GM23338 (cell line): ENCODE results near the gene ZNF660. TPM values are rescaled to one million over a fixed set of nuclear protein-coding genes. Genes with fewer than 3 reads are reported as not detected.

Source experiments
- ATAC-seq: fragments of 200-7000 bp; cut with Tn5 transposase; 3 replicates; pipeline ENCODE4 v1.9.1; 2020
- DNase-seq: peaks from one replicate; pipeline ENCODE4 v3.0.0-alpha.2; 2015; ENCODE audit warnings: low spot score
- H2AFZ ChIP-seq: fragments of 200-600 bp; sonication (generic); 2 replicates; pipeline ENCODE4 v1.8.0; 2016; ENCODE audit warnings: antibody characterized with exemption, mild to moderate bottlenecking, moderate library complexity
- H3F3A ChIP-seq: fragments of 200-600 bp; sonication (generic); replicated peaks from 2 replicates; pipeline ENCODE4 v1.8.0; 2017; ENCODE audit warnings: antibody characterized with exemption, mixed run types, low read depth
- H3K27ac ChIP-seq: fragments of 200-600 bp; sonication (generic); 2 replicates; pipeline ENCODE4 v1.6.1; 2016; ENCODE audit warnings: low read depth
- H3K27me3 ChIP-seq: fragments of 200-600 bp; sonication (generic); 2 replicates; pipeline ENCODE4 v1.8.0; 2016; ENCODE audit warnings: mild to moderate bottlenecking, mixed run types, moderate library complexity; ENCODE audit not compliant: insufficient read depth
- H3K36me3 ChIP-seq: fragments of 200-600 bp; sonication (generic); 2 replicates; pipeline ENCODE4 v1.8.0; 2016; ENCODE audit warnings: mild to moderate bottlenecking; ENCODE audit not compliant: insufficient read depth
- H3K4me1 ChIP-seq: fragments of 200-600 bp; sonication (generic); 2 replicates; pipeline ENCODE4 v1.8.0; 2016; ENCODE audit warnings: mild to moderate bottlenecking, moderate library complexity; ENCODE audit not compliant: insufficient read depth
- H3K4me2 ChIP-seq: fragments of 200-600 bp; sonication (generic); 2 replicates; pipeline ENCODE4 v1.7.1; 2017; ENCODE audit warnings: mixed run types
- H3K4me3 ChIP-seq: fragments of 200-600 bp; sonication (generic); 2 replicates; pipeline ENCODE4 v1.6.1; 2016; ENCODE audit warnings: mixed run types
- H3K79me2 ChIP-seq: fragments of 200-600 bp; sonication (generic); replicated peaks from 2 replicates; pipeline ENCODE4 v1.8.0; 2017; ENCODE audit warnings: mild to moderate bottlenecking; ENCODE audit not compliant: insufficient read depth
- H3K9me2 ChIP-seq: fragments of 200-600 bp; sonication (generic); 2 replicates; pipeline ENCODE4 v1.8.0; 2017; ENCODE audit not compliant: insufficient read depth
- H4K20me1 ChIP-seq: fragments of 200-600 bp; sonication (generic); replicated peaks from 2 replicates; pipeline ENCODE4 v1.8.0; 2017; ENCODE audit warnings: mild to moderate bottlenecking; ENCODE audit not compliant: insufficient read depth
- H3K27ac Mint-ChIP-seq: 2 replicates; pipeline ENCODE4 v1.8.0; 2020; ENCODE audit warnings: inconsistent platforms, mild to moderate bottlenecking, moderate library complexity, mixed read lengths
- H3K27me3 Mint-ChIP-seq: 3 replicates; pipeline ENCODE4 v1.8.0; 2022; ENCODE audit warnings: low read depth, mild to moderate bottlenecking, moderate library complexity, mixed read lengths, inconsistent platforms; ENCODE audit not compliant: insufficient read depth, poor library complexity
- H3K36me3 Mint-ChIP-seq: 3 replicates; pipeline ENCODE4 v1.8.0; 2021; ENCODE audit warnings: low read depth, mild to moderate bottlenecking, inconsistent platforms, moderate library complexity, mixed read lengths
- H3K4me1 Mint-ChIP-seq: 3 replicates; pipeline ENCODE4 v1.8.0; 2020; ENCODE audit warnings: mild to moderate bottlenecking, inconsistent platforms, mixed read lengths
- H3K4me3 Mint-ChIP-seq: 3 replicates; pipeline ENCODE4 v1.8.0; 2021; ENCODE audit warnings: moderate library complexity, mild to moderate bottlenecking, inconsistent platforms, mixed read lengths
- H3K9me3 Mint-ChIP-seq: 3 replicates; pipeline ENCODE4 v1.8.0; 2020; ENCODE audit warnings: moderate library complexity, mild to moderate bottlenecking, inconsistent platforms, mixed read lengths
- CREB1 ChIP-seq: fragments of 250-450 bp; sonication (Bioruptor Pico); IDR thresholded peaks from 2 replicates; pipeline ENCODE4 v1.5.0; 2020; ENCODE audit warnings: low read depth, mild to moderate bottlenecking, moderate library complexity
- CTCF ChIP-seq, 2 experiments: fragments of 200-600 bp in 1 of 2; sonication (generic) in 1 of 2; conservative IDR thresholded peaks; 2 replicates each; pipeline versions ENCODE4 v1.5.1 to v1.6.1; 2016 to 2017; ENCODE audit warnings: antibody characterized with exemption in 2 of 2, low read depth in 2 of 2, mild to moderate bottlenecking in 2 of 2, moderate library complexity in 1 of 2
- EZH2 ChIP-seq: fragments of 200-600 bp; sonication (generic); IDR thresholded peaks from one replicate; pipeline ENCODE4 v1.8.0; 2017; ENCODE audit warnings: antibody characterized with exemption, mild to moderate bottlenecking, low read depth; ENCODE audit not compliant: unreplicated experiment
- EZH2phosphoT487 ChIP-seq: fragments of 200-600 bp; sonication (generic); IDR thresholded peaks from one replicate; pipeline ENCODE4 v1.8.1; 2018; ENCODE audit warnings: antibody characterized with exemption; ENCODE audit not compliant: unreplicated experiment
- JUNB ChIP-seq: IDR thresholded peaks from one replicate; pipeline ENCODE4 v1.6.1; 2016; ENCODE audit warnings: antibody characterized with exemption; ENCODE audit not compliant: unreplicated experiment
- NANOG ChIP-seq: IDR thresholded peaks from 2 replicates; pipeline ENCODE4 v1.6.1; 2016; ENCODE audit warnings: antibody characterized with exemption, borderline replicate concordance
- REST ChIP-seq: IDR thresholded peaks from one replicate; pipeline ENCODE4 v1.6.1; 2018; ENCODE audit warnings: antibody characterized with exemption; ENCODE audit not compliant: unreplicated experiment
- STAT1 ChIP-seq: IDR thresholded peaks from one replicate; pipeline ENCODE4 v1.6.1; 2016; ENCODE audit warnings: antibody characterized with exemption; ENCODE audit not compliant: unreplicated experiment
- ZNF114 ChIP-seq: fragments of 250-450 bp; sonication (Bioruptor Pico); IDR thresholded peaks from 2 replicates; pipeline ENCODE4 v1.5.0; 2020; ENCODE audit warnings: mild to moderate bottlenecking, moderate library complexity
- ZNF331 ChIP-seq: fragments of 250-450 bp; sonication (Bioruptor Pico); IDR thresholded peaks from 2 replicates; pipeline ENCODE4 v1.5.0; 2020; ENCODE audit warnings: low read depth, mild to moderate bottlenecking, moderate library complexity
- polyA plus RNA-seq: library from polyadenylated mRNA; unstranded; fragments of >200 nt; fragmentation: Nextera tagmentation; extraction: Ambion mirVana; gene quantifications from 2 replicates; pipeline ENCODE4 v1.2.1, GENCODE V29; 2016
- total RNA-seq: library from RNA; depleted of rRNA; stranded (reverse); fragments of >200 nt; shearing (Covaris generic); gene quantifications from 2 replicates; pipeline ENCODE4 v1.2.3, GENCODE V29; 2014
- TF ChIP-seq, protein P1 (sequence below): fragments of 250-450 bp; sonication (Bioruptor Pico); IDR thresholded peaks from 2 replicates; pipeline ENCODE4 v1.5.0; 2020; ENCODE audit warnings: mild to moderate bottlenecking, moderate library complexity

The ZNF660 gene
- total and polyA plus RNA-seq, 2 experiments from 2014 or later = 5.4 to 10.1 TPM

GRCh38 chr3:44642337-44642736 lies 57.6 kb downstream of the ZNF660 start (continued):
- TF ChIP-seq CTCF (conservative IDR thresholded peaks at IDR 0.05; ENCODE audit: low read depth in 2 of 2) (no peak), EZH2phosphoT487 (no peak), CREB1 (CRISPR knock-in tag) (no peak), NANOG (no peak), ZNF331 (CRISPR knock-in tag) (no peak), EZH2 (no peak)

DNA sequence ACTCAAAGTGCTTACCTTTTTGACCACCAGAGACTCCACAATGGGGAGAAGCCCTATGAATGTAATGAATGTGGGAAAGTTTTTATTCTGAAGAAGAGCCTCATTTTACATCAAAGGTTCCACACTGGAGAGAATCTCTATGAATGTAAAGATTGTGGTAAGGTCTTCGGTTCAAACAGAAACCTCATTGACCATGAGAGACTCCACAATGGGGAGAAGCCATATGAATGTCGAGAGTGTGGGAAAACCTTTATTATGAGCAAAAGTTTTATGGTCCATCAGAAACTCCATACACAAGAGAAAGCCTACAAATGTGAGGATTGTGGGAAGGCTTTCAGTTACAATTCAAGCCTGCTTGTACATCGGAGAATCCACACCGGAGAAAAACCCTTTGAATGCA lies 58.3 kb downstream of the ZNF660 start:
- Mint-ChIP-seq H3K27ac (no peak overlapping the region), H3K4me3 (no peak overlapping the region), H3K27me3 (no peaks in the 10 kb centered on the region), H3K4me1 (peaks cover 1% of the 10 kb centered on the region; the same call in 1 of the 3 replicates), H3K36me3 (peaks cover 58% of the 10 kb centered on the region), H3K9me3 (peaks cover 51% of the 10 kb centered on the region)
- Histone ChIP-seq H3K36me3 (peaks cover 44% of the 10 kb centered on the region), H3K79me2 (peaks cover 8% of the 10 kb centered on the region; the same call in 1 of the 2 replicates), H3K9me2 (no peaks in the 10 kb centered on the region), H2AFZ (no peak overlapping the region), H4K20me1 (no peaks in the 10 kb centered on the region; the same call in 1 of the 2 replicates), H3K4me2 (no peak overlapping the region), H3K27ac (no peak overlapping the region), H3K27me3 (no peaks in the 10 kb centered on the region), H3K4me3 (no peak overlapping the region), H3F3A (no peaks in the 10 kb centered on the region), H3K4me1 (no peaks in the 10 kb centered on the region)
- ATAC-seq = no peak
- DNase-seq = no peak
- TF ChIP-seq, protein P1, sequence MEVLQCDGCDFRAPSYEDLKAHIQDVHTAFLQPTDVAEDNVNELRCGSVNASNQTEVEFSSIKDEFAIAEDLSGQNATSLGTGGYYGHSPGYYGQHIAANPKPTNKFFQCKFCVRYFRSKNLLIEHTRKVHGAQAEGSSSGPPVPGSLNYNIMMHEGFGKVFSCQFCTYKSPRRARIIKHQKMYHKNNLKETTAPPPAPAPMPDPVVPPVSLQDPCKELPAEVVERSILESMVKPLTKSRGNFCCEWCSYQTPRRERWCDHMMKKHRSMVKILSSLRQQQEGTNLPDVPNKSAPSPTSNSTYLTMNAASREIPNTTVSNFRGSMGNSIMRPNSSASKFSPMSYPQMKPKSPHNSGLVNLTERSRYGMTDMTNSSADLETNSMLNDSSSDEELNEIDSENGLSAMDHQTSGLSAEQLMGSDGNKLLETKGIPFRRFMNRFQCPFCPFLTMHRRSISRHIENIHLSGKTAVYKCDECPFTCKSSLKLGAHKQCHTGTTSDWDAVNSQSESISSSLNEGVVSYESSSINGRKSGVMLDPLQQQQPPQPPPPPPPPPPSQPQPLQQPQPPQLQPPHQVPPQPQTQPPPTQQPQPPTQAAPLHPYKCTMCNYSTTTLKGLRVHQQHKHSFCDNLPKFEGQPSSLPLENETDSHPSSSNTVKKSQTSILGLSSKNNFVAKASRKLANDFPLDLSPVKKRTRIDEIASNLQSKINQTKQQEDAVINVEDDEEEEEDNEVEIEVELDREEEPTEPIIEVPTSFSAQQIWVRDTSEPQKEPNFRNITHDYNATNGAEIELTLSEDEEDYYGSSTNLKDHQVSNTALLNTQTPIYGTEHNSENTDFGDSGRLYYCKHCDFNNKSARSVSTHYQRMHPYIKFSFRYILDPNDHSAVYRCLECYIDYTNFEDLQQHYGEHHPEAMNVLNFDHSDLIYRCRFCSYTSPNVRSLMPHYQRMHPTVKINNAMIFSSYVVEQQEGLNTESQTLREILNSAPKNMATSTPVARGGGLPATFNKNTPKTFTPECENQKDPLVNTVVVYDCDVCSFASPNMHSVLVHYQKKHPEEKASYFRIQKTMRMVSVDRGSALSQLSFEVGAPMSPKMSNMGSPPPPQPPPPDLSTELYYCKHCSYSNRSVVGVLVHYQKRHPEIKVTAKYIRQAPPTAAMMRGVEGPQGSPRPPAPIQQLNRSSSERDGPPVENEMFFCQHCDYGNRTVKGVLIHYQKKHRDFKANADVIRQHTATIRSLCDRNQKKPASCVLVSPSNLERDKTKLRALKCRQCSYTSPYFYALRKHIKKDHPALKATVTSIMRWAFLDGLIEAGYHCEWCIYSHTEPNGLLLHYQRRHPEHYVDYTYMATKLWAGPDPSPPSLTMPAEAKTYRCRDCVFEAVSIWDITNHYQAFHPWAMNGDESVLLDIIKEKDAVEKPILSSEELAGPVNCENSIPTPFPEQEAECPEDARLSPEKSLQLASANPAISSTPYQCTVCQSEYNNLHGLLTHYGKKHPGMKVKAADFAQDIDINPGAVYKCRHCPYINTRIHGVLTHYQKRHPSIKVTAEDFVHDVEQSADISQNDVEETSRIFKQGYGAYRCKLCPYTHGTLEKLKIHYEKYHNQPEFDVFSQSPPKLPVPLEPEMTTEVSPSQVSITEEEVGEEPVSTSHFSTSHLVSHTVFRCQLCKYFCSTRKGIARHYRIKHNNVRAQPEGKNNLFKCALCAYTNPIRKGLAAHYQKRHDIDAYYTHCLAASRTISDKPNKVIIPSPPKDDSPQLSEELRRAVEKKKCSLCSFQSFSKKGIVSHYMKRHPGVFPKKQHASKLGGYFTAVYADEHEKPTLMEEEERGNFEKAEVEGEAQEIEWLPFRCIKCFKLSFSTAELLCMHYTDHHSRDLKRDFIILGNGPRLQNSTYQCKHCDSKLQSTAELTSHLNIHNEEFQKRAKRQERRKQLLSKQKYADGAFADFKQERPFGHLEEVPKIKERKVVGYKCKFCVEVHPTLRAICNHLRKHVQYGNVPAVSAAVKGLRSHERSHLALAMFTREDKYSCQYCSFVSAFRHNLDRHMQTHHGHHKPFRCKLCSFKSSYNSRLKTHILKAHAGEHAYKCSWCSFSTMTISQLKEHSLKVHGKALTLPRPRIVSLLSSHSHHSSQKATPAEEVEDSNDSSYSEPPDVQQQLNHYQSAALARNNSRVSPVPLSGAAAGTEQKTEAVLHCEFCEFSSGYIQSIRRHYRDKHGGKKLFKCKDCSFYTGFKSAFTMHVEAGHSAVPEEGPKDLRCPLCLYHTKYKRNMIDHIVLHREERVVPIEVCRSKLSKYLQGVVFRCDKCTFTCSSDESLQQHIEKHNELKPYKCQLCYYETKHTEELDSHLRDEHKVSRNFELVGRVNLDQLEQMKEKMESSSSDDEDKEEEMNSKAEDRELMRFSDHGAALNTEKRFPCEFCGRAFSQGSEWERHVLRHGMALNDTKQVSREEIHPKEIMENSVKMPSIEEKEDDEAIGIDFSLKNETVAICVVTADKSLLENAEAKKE (CRISPR knock-in tag) = no peak
- TF ChIP-seq CREB1 (CRISPR knock-in tag) (no peak), EZH2 (no peak), EZH2phosphoT487 (no peak), REST (no peak), NANOG (no peak), CTCF (conservative IDR thresholded peaks at IDR 0.05; ENCODE audit: low read depth in 2 of 2) (no peak), ZNF114 (CRISPR knock-in tag) (no peak), STAT1 (no peak), JUNB (no peak)
